ENCODE results near the gene SDHA.
"Not testable (repeated sequence)": the region's sequence is repeated elsewhere in the genome, so short reads cannot be mapped to it uniquely, and the experiment has no call there.

Gene SDHA

GRCh38 chr5:230711-231110, 12.6 kb downstream of the SDHA start:
- no peak for TF ChIP-seq Cebpa-rat (IDR thresholded peaks at IDR 0.05)
- no peak overlapping the region for H3K4me3 ChIP-seq
- no peaks in the 10 kb centered on the region for H3K4me1 ChIP-seq
- no peak overlapping the region for H3K27ac ChIP-seq
- H3K27me3 ChIP-seq = no peaks in the 10 kb centered on the region
- peaks cover 97 to 100% (median 100%) of the 10 kb centered on the region in 11 experiments for H3K36me3 ChIP-seq
- peaks cover 0 to 18% (median 7%) of the 10 kb centered on the region in 11 experiments; a peak in 5 of 22 replicates for H4K20me1 ChIP-seq
- no peak overlapping the region; a peak in 1 of 22 replicates for H3K9ac ChIP-seq
- H3K9me3 ChIP-seq (replicated peaks in 1 of 11) = no peaks in the 10 kb centered on the region
- H3K4me2 ChIP-seq = no peak overlapping the region

GRCh38 chr5:231661-232060, 13.5 kb downstream of the SDHA start:
- H3K36me3 ChIP-seq = peaks cover 96 to 100% (median 99%) of the 10 kb centered on the region in 11 experiments
- no peak overlapping the region for H3K4me2 ChIP-seq
- no peak overlapping the region for H3K4me3 ChIP-seq
- H3K9me3 ChIP-seq (replicated peaks in 1 of 11) = no peaks in the 10 kb centered on the region
- no peaks in the 10 kb centered on the region for H3K4me1 ChIP-seq
- no peaks in the 10 kb centered on the region for H3K27me3 ChIP-seq
- peaks cover 0 to 18% (median 7%) of the 10 kb centered on the region in 11 experiments; a peak in 5 of 22 replicates for H4K20me1 ChIP-seq
- no peak for TF ChIP-seq Cebpa-rat (IDR thresholded peaks at IDR 0.05)
- no peak overlapping the region for H3K27ac ChIP-seq
- H3K9ac ChIP-seq = no peak overlapping the region

- H3K9me3 ChIP-seq (replicated peaks in 1 of 11); H3K27ac ChIP-seq; H3K9ac ChIP-seq; H3K4me3 ChIP-seq; H3K4me1 ChIP-seq; H3K27me3 ChIP-seq; H3K4me2 ChIP-seq: not testable (repeated sequence)
- peaks cover 0 to 18% (median 5%) of the 10 kb centered on the region in 11 experiments; a peak in 4 of 22 replicates for H4K20me1 ChIP-seq
- H3K36me3 ChIP-seq = peaks cover 95 to 100% (median 97%) of the 10 kb centered on the region in 11 experiments
These were observed 15.3 kb downstream of the SDHA start for GRCh38 chr5:233426-233825.

- TF ChIP-seq Cebpa-rat (IDR thresholded peaks at IDR 0.05) = no peak
- H4K20me1 ChIP-seq = peaks cover 0 to 18% (median 5%) of the 10 kb centered on the region in 11 experiments; a peak in 4 of 22 replicates
These were observed 16.3 kb downstream of the SDHA start for GRCh38 chr5:234450-234849.

GRCh38 chr5:235527-235926, 17.4 kb downstream of the SDHA start:
- peaks cover 92 to 100% (median 97%) of the 10 kb centered on the region in 11 experiments for H3K36me3 ChIP-seq
- peaks cover 7 to 23% (median 15%) of the 10 kb centered on the region in 11 experiments; a peak in 21 of 22 replicates for H3K9me3 ChIP-seq (replicated peaks in 1 of 11)
- peaks cover 0 to 14% (median 4%) of the 10 kb centered on the region in 11 experiments; a peak in 4 of 22 replicates for H4K20me1 ChIP-seq
- H3K4me3 ChIP-seq, H3K27me3 ChIP-seq, H3K4me1 ChIP-seq, H3K9ac ChIP-seq, H3K4me2 ChIP-seq, H3K27ac ChIP-seq: not testable (repeated sequence)

More at GRCh38 chr5:234450-234849, 16.3 kb downstream of the SDHA start:
- no peaks in the 10 kb centered on the region for H3K4me1 ChIP-seq
- peaks cover 0 to 12% (median 5%) of the 10 kb centered on the region in 11 experiments; a peak in 16 of 22 replicates for H3K9me3 ChIP-seq (replicated peaks in 1 of 11)
- peaks cover 92 to 100% (median 97%) of the 10 kb centered on the region in 11 experiments for H3K36me3 ChIP-seq
- no peak overlapping the region for H3K27ac ChIP-seq
- no peak overlapping the region for H3K4me3 ChIP-seq
- H3K27me3 ChIP-seq = no peaks in the 10 kb centered on the region
- H3K9ac ChIP-seq = no peak overlapping the region
- H3K4me2 ChIP-seq = no peak overlapping the region

- not testable (repeated sequence) for H3K4me3 ChIP-seq, H3K27me3 ChIP-seq, H3K27ac ChIP-seq, H4K20me1 ChIP-seq, H3K4me1 ChIP-seq, H3K9ac ChIP-seq, H3K4me2 ChIP-seq
- Histone ChIP-seq H3K36me3 (peaks cover 92 to 100% (median 97%) of the 10 kb centered on the region in 11 experiments), H3K9me3 (replicated peaks in 1 of 11) (peaks cover 29 to 47% (median 39%) of the 10 kb centered on the region in 11 experiments)
These were observed 19.8 kb downstream of the SDHA start for GRCh38 chr5:237931-238330.

GRCh38 chr5:240550-240949, 22.4 kb downstream of the SDHA start:
- not testable (repeated sequence) for H3K4me1 ChIP-seq, H3K4me3 ChIP-seq, H3K4me2 ChIP-seq, H3K27me3 ChIP-seq, H3K9ac ChIP-seq, H3K27ac ChIP-seq, H4K20me1 ChIP-seq
- Histone ChIP-seq H3K9me3 (replicated peaks in 1 of 11) (peaks cover 29 to 73% (median 65%) of the 10 kb centered on the region in 11 experiments), H3K36me3 (peaks cover 94 to 100% (median 97%) of the 10 kb centered on the region in 11 experiments)

- not testable (repeated sequence) for H3K4me1 ChIP-seq
- H3K36me3 ChIP-seq = peaks cover 94 to 100% (median 98%) of the 10 kb centered on the region in 11 experiments
- H3K9me3 ChIP-seq (replicated peaks in 1 of 11) = peaks cover 34 to 79% (median 71%) of the 10 kb centered on the region in 11 experiments
These were observed 23.0 kb downstream of the SDHA start for GRCh38 chr5:241045-241669.

GRCh38 chr5:243683-244367, 25.7 kb downstream of the SDHA start:
- H3K36me3 ChIP-seq = peaks cover 97 to 100% (median 100%) of the 10 kb centered on the region in 11 experiments
- not testable (repeated sequence) for H3K4me1 ChIP-seq, H3K4me3 ChIP-seq

More at GRCh38 chr5:241045-241669, 23.0 kb downstream of the SDHA start:
- not testable (repeated sequence) for H3K27me3 ChIP-seq, H3K9ac ChIP-seq, H4K20me1 ChIP-seq, H3K4me2 ChIP-seq, H3K27ac ChIP-seq
- 0 out of 20 replicates have a peak overlapping the region, but pooled peaks of 1 of the 10 experiments have one; percentile 7 for H3K4me3 ChIP-seq

GRCh38 chr5:245717-246116, 27.6 kb downstream of the SDHA start:
- peaks cover 94 to 100% (median 100%) of the 10 kb centered on the region in 11 experiments for H3K36me3 ChIP-seq
- peaks cover 40 to 99% (median 90%) of the 10 kb centered on the region in 11 experiments for H3K9me3 ChIP-seq (replicated peaks in 1 of 11)
- H3K27me3 ChIP-seq, H3K4me2 ChIP-seq, H3K4me1 ChIP-seq, H3K27ac ChIP-seq, H3K9ac ChIP-seq, H3K4me3 ChIP-seq, H4K20me1 ChIP-seq: not testable (repeated sequence)

More at GRCh38 chr5:243683-244367, 25.7 kb downstream of the SDHA start:
- not testable (repeated sequence) for H3K9ac ChIP-seq, H3K27ac ChIP-seq, H4K20me1 ChIP-seq, H3K27me3 ChIP-seq
- Histone ChIP-seq H3K9me3 (replicated peaks in 1 of 11) (peaks cover 50 to 100% (median 94%) of the 10 kb centered on the region in 11 experiments), H3K4me2 (peak overlapping the region in 1 of 11 experiments; percentile 16; a peak in 1 of 22 replicates)

- peaks cover 21 to 67% (median 54%) of the 10 kb centered on the region in 11 experiments for H3K9me3 ChIP-seq (replicated peaks in 1 of 11)
- not testable (repeated sequence) for H3K27ac ChIP-seq, H3K9ac ChIP-seq, H3K4me3 ChIP-seq, H3K4me2 ChIP-seq, H3K27me3 ChIP-seq, H4K20me1 ChIP-seq
- peaks cover 5 to 26% (median 18%) of the 10 kb centered on the region in 10 experiments; a peak in 19 of 20 replicates for H3K4me1 ChIP-seq
- H3K36me3 ChIP-seq = peaks cover 65 to 98% (median 88%) of the 10 kb centered on the region in 11 experiments
These were observed 32.3 kb downstream of the SDHA start for GRCh38 chr5:250396-250795.

GRCh38 chr5:251016-251415, 32.9 kb downstream of the SDHA start:
- Histone ChIP-seq H3K36me3 (peaks cover 65 to 98% (median 88%) of the 10 kb centered on the region in 11 experiments), H3K4me2 (peak overlapping the region in 8 of 11 experiments; percentile 12 to 71 (median 48); a peak in 12 of 22 replicates), H3K9me3 (replicated peaks in 1 of 11) (peaks cover 17 to 67% (median 51%) of the 10 kb centered on the region in 11 experiments), H3K4me1 (peaks cover 5 to 26% (median 18%) of the 10 kb centered on the region in 10 experiments; a peak in 19 of 20 replicates), H3K27ac (0 out of 22 replicates have a peak overlapping the region, but pooled peaks of 1 of the 11 experiments have one; percentile 65)
- not testable (repeated sequence) for H3K9ac ChIP-seq, H3K4me3 ChIP-seq, H3K27me3 ChIP-seq, H4K20me1 ChIP-seq
